GM06990 (cell line): ENCODE results near the gene SHMT2.

Experiments
- DNase-seq: peaks from one replicate; pipeline ENCODE4 v3.0.0-alpha.2; 2011; ENCODE audit not compliant: insufficient read length; ENCODE audit errors: extremely low read depth
- H3K27me3 ChIP-seq: replicated peaks from 2 replicates; pipeline ENCODE4 v1.6.0; 2011; ENCODE audit warnings: low read length; ENCODE audit not compliant: control insufficient read depth, insufficient read depth
- H3K36me3 ChIP-seq: 2 replicates; pipeline ENCODE4 v1.5.1; 2011; ENCODE audit warnings: low read length; ENCODE audit not compliant: control insufficient read depth, insufficient read depth
- H3K4me3 ChIP-seq: replicated peaks from 2 replicates; pipeline ENCODE4 v1.5.1; 2011; ENCODE audit warnings: low read depth, mild to moderate bottlenecking, control low read depth, low read length
- CTCF ChIP-seq: IDR thresholded peaks from 2 replicates; pipeline ENCODE4 v1.5.1; 2011; ENCODE audit warnings: low read length, control low read depth, mild to moderate bottlenecking, inconsistent platforms; ENCODE audit not compliant: insufficient read depth, poor library complexity, severe bottlenecking

SHMT2 gene

DNA sequence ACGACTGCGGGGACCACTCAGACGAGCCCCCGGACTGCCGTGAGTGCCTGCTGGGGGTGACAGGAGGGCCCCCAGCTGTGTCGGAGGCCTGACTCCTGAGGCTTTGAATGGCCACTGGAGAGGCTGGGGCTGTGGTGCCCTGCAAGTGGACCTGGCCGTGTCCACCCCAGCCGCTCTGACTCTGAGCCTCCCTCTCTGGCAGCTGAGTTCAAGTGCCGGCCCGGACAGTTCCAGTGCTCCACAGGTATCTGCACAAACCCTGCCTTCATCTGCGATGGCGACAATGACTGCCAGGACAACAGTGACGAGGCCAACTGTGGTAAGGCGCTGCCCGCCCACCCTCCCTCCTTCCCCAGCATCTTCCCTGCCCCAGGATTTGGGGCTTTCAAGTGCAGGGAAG lies 29.0 kb upstream of the SHMT2 start:
- Histone ChIP-seq H3K4me3 (no peak overlapping the region), H3K27me3 (no peaks in the 10 kb centered on the region; the same call in 1 of the 2 replicates), H3K36me3 (no peaks in the 10 kb centered on the region)
- no peak for TF ChIP-seq CTCF
- DNase-seq, result no peak

GRCh38 chr12:57201219-57201618 lies 28.3 kb upstream of the SHMT2 start:
- DNase-seq, result no peak
- Histone ChIP-seq H3K4me3 (no peak overlapping the region), H3K36me3 (no peaks in the 10 kb centered on the region), H3K27me3 (no peaks in the 10 kb centered on the region; the same call in 1 of the 2 replicates)
- TF ChIP-seq CTCF, result no peak

DNA sequence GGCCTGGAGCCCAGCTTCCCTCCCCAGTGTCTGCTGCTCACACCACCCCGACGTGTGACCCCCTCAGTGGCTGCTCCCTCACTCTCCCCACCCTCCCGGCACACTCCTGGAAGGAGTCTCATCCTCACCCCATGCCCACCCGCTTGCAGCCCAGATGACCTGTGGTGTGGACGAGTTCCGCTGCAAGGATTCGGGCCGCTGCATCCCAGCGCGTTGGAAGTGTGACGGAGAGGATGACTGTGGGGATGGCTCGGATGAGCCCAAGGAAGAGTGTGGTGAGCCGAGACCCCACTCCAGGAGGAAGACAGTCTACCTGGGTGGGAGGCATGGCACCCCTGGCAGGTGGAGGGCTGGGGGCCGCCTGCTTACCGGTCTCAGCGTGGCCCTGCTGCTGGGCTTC lies 27.9 kb upstream of the SHMT2 start:
- Histone ChIP-seq H3K4me3 (no peak overlapping the region), H3K27me3 (no peaks in the 10 kb centered on the region; the same call in 1 of the 2 replicates), H3K36me3 (no peaks in the 10 kb centered on the region)
- DNase-seq, result no peak
- no peak for TF ChIP-seq CTCF

- H3K27me3 ChIP-seq, result no peaks in the 10 kb centered on the region
- no peak for DNase-seq
- no peak overlapping the region for H3K4me3 ChIP-seq
- TF ChIP-seq CTCF, result no peak
- H3K36me3 ChIP-seq, result no peaks in the 10 kb centered on the region
Measured at GRCh38 chr12:57202321-57202720, 27.2 kb upstream of the SHMT2 start.

DNA sequence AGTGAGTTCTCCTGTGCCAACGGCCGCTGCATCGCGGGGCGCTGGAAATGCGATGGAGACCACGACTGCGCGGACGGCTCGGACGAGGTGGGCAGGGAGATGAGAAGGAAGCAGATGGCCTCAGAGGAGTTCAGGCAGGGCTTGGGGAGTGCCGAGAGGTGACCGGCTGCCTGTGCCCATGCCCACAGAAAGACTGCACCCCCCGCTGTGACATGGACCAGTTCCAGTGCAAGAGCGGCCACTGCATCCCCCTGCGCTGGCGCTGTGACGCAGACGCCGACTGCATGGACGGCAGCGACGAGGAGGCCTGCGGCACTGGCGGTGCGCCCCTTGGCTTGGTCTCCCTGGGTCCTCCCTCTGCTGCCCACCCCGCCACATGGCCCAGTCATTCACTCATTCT lies 26.3 kb upstream of the SHMT2 start:
- DNase-seq, result no peak
- Histone ChIP-seq H3K27me3 (no peaks in the 10 kb centered on the region), H3K4me3 (no peak overlapping the region), H3K36me3 (no peaks in the 10 kb centered on the region)
- TF ChIP-seq CTCF, result no peak

GRCh38 chr12:57203791-57204190 lies 25.7 kb upstream of the SHMT2 start:
- DNase-seq, result no peak
- H3K4me3 ChIP-seq, result no peak overlapping the region
- no peak for TF ChIP-seq CTCF
- no peaks in the 10 kb centered on the region for H3K27me3 ChIP-seq
- H3K36me3 ChIP-seq, result no peaks in the 10 kb centered on the region
